Mesendoderm (in vitro differentiated cells): ENCODE measurements around the gene CSNK1D.
"Not testable (repeated sequence)": the region's sequence is repeated elsewhere in the genome, so short reads cannot be mapped to it uniquely, and the experiment has no call there.

Experiments
- DNase-seq: peaks from one replicate; pipeline ENCODE4 v3.0.0; 2013
- H2AK5ac ChIP-seq: 2 replicates; pipeline ENCODE4 v1.6.1; 2013; ENCODE audit warnings: low read length, inconsistent platforms
- H2BK120ac ChIP-seq: 2 replicates; pipeline ENCODE4 v1.6.1; 2013; ENCODE audit warnings: low read depth, mild to moderate bottlenecking, low read length, moderate library complexity, mixed read lengths
- H2BK15ac ChIP-seq: replicated peaks from 2 replicates; pipeline ENCODE4 v1.6.1; 2013; ENCODE audit warnings: low read depth, mild to moderate bottlenecking, moderate library complexity
- H2BK5ac ChIP-seq: 2 replicates; pipeline ENCODE4 v1.6.1; 2013; ENCODE audit warnings: low read length, inconsistent platforms
- H3K18ac ChIP-seq: 2 replicates; pipeline ENCODE4 v1.6.1; 2013; ENCODE audit warnings: mild to moderate bottlenecking, low read length, mixed read lengths
- H3K23ac ChIP-seq: one replicate; pipeline ENCODE4 v1.6.1; 2013; ENCODE audit warnings: low read length
- H3K27ac ChIP-seq: 2 replicates; pipeline ENCODE4 v1.5.1; 2013; ENCODE audit warnings: low read depth, mild to moderate bottlenecking, inconsistent platforms, low read length, moderate library complexity
- H3K27me3 ChIP-seq: 2 replicates; pipeline ENCODE4 v1.6.1; 2013; ENCODE audit warnings: low read length, control low read depth, mild to moderate bottlenecking, inconsistent platforms; ENCODE audit not compliant: insufficient read depth, poor library complexity
- H3K36me3 ChIP-seq: 2 replicates; pipeline ENCODE4 v1.6.1; 2013; ENCODE audit warnings: low read length, inconsistent platforms; ENCODE audit not compliant: control insufficient read depth, insufficient read depth
- H3K4ac ChIP-seq: one replicate; pipeline ENCODE4 v1.6.1; 2013; ENCODE audit warnings: low read depth, mild to moderate bottlenecking, low read length, moderate library complexity
- H3K4me1 ChIP-seq: 2 replicates; pipeline ENCODE4 v1.6.1; 2013; ENCODE audit warnings: low read depth, low read length, inconsistent platforms; ENCODE audit not compliant: control insufficient read depth
- H3K4me2 ChIP-seq: 2 replicates; pipeline ENCODE4 v1.6.1; 2013; ENCODE audit warnings: low read length
- H3K4me3 ChIP-seq: 2 replicates; pipeline ENCODE4 v1.5.1; 2013; ENCODE audit warnings: mild to moderate bottlenecking, low read length
- H3K56ac ChIP-seq: one replicate; pipeline ENCODE4 v1.6.1; 2013; ENCODE audit warnings: low read length
- H3K79me1 ChIP-seq: 2 replicates; pipeline ENCODE4 v1.6.1; 2013; ENCODE audit warnings: low read length, inconsistent platforms
- H3K79me2 ChIP-seq: 2 replicates; pipeline ENCODE4 v1.6.1; 2013; ENCODE audit warnings: mild to moderate bottlenecking, low read length; ENCODE audit not compliant: control insufficient read depth, insufficient read depth
- H3K9ac ChIP-seq: 2 replicates; pipeline ENCODE4 v1.6.1; 2013; ENCODE audit warnings: low read length, inconsistent platforms
- H4K5ac ChIP-seq: one replicate; pipeline ENCODE4 v1.6.1; 2013; ENCODE audit warnings: low read length
- H4K8ac ChIP-seq: one replicate; pipeline ENCODE4 v1.6.1; 2013; ENCODE audit warnings: low read depth, mild to moderate bottlenecking, control low read depth, low read length, moderate library complexity
- WGBS: extraction: QIAGEN DNeasy Blood & Tissue Kit; methylation state at CpG from one replicate; pipeline ENCODE4 v1.1.7; 2013; ENCODE audit warnings: low lambda C conversion rate, missing lambda C conversion rate; ENCODE audit not compliant: insufficient coverage; ENCODE audit errors: extremely low coverage; 5-methylcytosine and 5-hydroxymethylcytosine counted together

The CSNK1D gene

DNA sequence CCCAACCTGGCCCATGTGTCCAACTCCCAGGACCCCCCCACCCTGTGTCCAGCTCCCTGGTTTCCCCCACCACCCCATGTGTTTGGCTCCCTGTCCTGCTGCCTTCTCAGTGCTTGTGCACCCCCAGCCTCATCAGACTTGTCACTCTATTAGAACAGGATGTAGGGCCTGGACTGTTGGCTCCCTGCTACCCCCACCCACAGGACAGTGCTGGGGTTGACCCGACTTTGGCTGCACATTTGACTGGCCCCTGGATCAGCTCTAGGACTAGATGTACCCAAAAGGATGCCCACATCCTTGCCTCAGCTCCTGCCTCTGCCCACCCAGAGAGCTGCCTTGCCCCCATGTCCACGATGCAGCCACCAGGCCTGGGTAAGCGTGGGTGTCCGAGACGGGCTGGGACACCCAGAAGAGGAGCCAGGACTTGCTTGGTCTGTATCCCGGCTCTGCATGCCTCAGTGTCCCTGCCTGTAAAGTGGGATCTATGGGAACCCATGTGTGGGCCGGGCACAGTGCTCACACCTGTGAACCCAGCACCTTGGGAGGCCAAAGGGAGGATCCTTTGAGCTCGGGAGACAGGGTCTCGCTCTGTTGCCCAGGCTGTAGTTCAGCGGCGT is 59.4 kb downstream of the CSNK1D start:
- H3K79me2 ChIP-seq: no peaks in the 10 kb centered on the region
- H3K4me3 ChIP-seq: no peak overlapping the region
- no peaks in the 10 kb centered on the region for H3K27me3 ChIP-seq
- H3K36me3 ChIP-seq: no peaks in the 10 kb centered on the region
- no peak overlapping the region for H3K23ac ChIP-seq
- no peak overlapping the region for H2BK120ac ChIP-seq
- H2BK5ac ChIP-seq: no peak overlapping the region
- H2AK5ac ChIP-seq: no peak overlapping the region
- no peak overlapping the region for H3K9ac ChIP-seq
- no peak overlapping the region for H3K27ac ChIP-seq
- H3K18ac ChIP-seq: no peak overlapping the region
- H4K5ac ChIP-seq: no peak overlapping the region
- no peak overlapping the region for H3K56ac ChIP-seq
- DNase-seq: no peak
- no peak overlapping the region for H3K4me2 ChIP-seq
- no peaks in the 10 kb centered on the region for H3K79me1 ChIP-seq
- no peak overlapping the region for H3K4ac ChIP-seq
- no peaks in the 10 kb centered on the region for H3K4me1 ChIP-seq
- no peak overlapping the region for H4K8ac ChIP-seq
- H2BK15ac ChIP-seq: no peak overlapping the region
- WGBS: no CpG with 5 or more reads among the region's 11 CpGs

DNA sequence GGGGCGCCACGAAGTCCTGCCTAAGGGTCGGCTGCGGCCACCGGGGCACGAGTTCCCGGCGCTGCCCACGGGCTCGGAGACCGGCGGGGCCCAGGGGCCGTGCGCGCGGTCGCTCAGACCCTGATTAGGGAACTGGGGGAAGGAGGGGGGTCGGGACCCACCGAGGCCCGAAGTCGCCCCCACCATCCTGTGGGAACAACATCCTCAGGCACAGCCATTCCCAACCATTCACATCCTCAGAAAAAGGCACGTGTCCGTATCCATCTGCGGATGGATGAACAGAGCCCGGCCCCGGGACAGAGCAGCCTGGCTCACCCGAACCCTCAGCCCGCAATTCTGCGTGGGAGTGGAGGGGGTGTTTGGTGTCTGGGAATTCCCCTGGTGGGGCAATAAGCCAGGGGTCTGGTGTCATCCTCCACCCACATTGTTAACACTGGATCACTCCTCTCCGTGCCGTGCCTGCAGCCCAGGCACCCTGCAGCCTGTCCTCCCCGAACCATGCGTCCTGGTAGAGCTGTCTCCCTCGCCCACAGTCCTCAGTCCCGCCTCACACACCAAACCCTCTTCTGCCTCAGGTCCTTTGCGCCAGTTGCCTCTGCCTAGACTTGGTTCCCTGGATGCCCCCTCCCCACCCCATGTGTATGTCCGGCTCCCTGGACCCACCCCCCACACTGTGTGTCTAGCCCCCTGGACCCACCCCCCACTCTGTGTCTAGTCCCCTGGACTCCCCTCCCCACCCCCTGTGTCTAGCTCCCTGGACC is 60.1 kb downstream of the CSNK1D start:
- no peak overlapping the region for H3K27ac ChIP-seq
- peak overlapping the region; percentile 82 for H3K9ac ChIP-seq
- no peaks in the 10 kb centered on the region for H3K36me3 ChIP-seq

DNA sequence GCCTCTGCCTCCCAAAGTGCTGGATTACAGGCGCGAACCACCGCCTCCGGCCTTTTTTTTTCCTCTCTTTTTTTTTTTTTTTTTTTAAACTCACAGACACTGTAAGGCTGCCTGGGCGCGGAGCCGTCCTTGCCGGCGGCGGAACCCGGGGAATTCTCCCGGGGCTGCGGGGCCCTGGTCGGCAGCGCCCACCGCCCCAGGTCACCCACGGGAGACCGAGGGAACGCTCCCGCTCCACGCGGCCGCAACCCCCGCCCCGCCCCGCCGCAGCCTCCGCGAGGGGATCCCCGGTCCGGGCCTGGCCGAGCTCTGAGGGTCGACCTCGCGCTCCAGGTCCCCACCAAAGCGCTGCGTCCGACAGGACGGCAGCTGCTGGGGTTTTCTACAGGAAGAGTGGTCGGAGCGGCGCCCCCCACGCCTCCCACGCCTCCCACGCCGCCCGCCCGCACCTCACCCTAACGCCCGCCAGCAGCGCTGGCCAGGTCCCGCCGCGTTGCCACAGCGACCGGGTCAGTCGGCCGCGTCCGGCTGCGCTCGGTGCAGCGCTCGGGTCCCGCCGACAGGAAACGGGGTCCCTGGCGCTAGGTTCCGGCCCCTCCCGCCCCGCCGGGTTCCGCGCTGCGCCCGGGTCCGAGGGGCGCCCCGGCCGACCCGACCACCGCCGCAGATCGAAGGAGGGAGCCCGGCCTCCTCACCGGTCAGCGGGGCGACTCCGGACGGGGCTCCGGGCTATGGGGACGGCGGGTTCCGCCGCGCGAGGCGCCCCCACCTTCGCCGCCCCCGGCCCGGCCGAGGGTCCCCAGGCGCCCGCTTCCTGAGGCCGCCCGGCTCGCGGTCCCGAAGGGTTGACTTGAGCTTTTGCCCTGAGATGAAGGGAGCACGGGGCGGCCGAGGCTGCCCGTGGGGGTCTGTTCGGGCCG is 60.9 kb downstream of the CSNK1D start, which contains the start of gene CCDC57:
Gene CCDC57 (minus strand): TSS at position 512 of the 920 bp plus-strand sequence. CDS start 10,898 bp downstream, outside the sequence.
- Histone ChIP-seq H2BK15ac (no peak within 1 kb of the TSS), H4K8ac (peak within 1 kb of the TSS; percentile 96), H3K18ac (peak within 1 kb of the TSS; percentile 81), H3K56ac (peak within 1 kb of the TSS; percentile 95), H3K4me1 (no peaks in the 10 kb centered on the region), H2BK5ac (no peak within 1 kb of the TSS), H3K79me1 (no peaks in the 10 kb centered on the region), H3K4me2 (peak within 1 kb of the TSS; percentile 56), H4K5ac (no peak within 1 kb of the TSS), H3K23ac (no peak within 1 kb of the TSS), H2AK5ac (no peak within 1 kb of the TSS), H3K4me3 (peak within 1 kb of the TSS; percentile 71), H3K27me3 (no peaks in the 10 kb centered on the region), H2BK120ac (no peak within 1 kb of the TSS), H3K4ac (peak within 1 kb of the TSS; percentile 29), H3K36me3 (no peaks in the 10 kb centered on the region), H3K9ac (peak within 1 kb of the TSS; percentile 82), H3K27ac (no peak within 1 kb of the TSS), H3K79me2 (no peaks in the 10 kb centered on the region)
- peak; percentile 76 for DNase-seq
- no CpG with 5 or more reads among the region's 116 CpGs for WGBS

More for the DNA sequence above, 60.1 kb downstream of the CSNK1D start:
- H3K27me3 ChIP-seq: no peaks in the 10 kb centered on the region
- H4K5ac ChIP-seq: no peak overlapping the region
- H2BK120ac ChIP-seq: no peak overlapping the region
- no peak overlapping the region for H3K23ac ChIP-seq
- H3K56ac ChIP-seq: peak overlapping the region; percentile 95
- H3K18ac ChIP-seq: peak overlapping the region; percentile 81
- peak overlapping the region; percentile 56 for H3K4me2 ChIP-seq
- H3K79me1 ChIP-seq: no peaks in the 10 kb centered on the region
- H2BK5ac ChIP-seq: no peak overlapping the region
- DNase-seq: peak; percentile 61
- H3K4ac ChIP-seq: peak overlapping the region; percentile 29
- no peak overlapping the region for H2AK5ac ChIP-seq
- H2BK15ac ChIP-seq: no peak overlapping the region
- peak overlapping the region; percentile 45 for H3K4me3 ChIP-seq
- H4K8ac ChIP-seq: peak overlapping the region; percentile 96
- no peaks in the 10 kb centered on the region for H3K79me2 ChIP-seq
- H3K4me1 ChIP-seq: no peaks in the 10 kb centered on the region
- no CpG with 5 or more reads among the region's 37 CpGs for WGBS

DNA sequence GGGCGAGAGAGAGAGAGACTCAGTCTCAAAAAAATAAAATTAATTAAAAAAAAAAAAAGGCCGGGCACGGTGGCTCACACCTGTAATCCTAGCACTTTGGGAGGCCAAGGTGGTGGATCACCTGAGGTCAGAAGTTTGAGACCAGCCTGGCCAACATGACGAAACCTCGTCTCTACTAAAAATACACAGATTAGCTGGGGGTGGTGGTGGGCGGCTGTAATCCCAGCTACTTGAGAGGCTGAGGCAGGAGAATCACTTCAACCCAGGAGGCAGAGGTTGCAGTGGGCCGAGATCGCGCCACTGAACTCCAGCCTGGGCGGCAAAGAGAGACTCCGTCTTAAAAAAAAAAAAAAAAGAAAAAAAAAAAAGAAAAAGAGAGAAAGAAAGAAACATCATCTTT is 62.8 kb downstream of the CSNK1D start:
- not testable (repeated sequence) for H3K79me2 ChIP-seq, H2BK5ac ChIP-seq, H2AK5ac ChIP-seq

DNA sequence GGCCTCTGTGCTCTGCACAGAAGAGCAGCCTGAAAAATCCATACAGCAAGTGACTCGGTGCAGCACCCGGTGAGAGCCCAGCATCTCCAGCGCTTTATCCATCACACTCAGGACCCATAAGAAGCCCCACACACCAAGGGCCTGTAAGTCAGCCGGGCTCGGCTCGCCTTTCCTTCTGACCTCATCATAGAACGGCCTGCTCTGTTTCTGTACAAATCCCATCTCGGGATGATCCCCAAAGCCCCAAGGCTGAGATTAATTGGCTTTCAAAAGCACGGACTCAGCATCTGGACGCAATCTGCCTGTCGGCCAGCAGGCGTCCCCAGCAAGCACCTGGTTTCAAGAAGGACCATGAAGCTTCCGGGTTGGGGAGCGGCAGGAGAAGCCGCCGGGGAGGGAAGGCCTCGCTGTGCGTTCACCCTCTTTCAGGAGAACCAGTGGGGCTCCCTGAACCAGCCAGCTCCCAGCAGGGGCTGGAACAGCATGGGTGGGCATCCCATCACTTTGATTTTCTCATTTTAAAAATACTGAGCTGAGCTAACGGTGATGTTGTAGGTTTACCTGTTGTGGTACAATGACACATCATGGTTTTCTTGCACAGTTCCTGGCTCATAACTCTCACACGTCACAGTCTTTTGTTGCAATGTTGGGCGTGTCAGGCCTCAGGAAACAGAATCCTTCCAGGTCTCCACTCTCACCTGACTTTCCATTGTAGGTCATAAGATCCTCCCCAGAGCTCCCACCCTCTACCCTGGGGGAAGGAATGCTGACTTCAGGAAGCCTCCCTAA is 67.6 kb downstream of the CSNK1D start:
- peak; percentile 89 for DNase-seq
- H3K79me1 ChIP-seq: no peaks in the 10 kb centered on the region
- WGBS: no CpG with 5 or more reads among the region's 21 CpGs
- peaks cover 4% of the 10 kb centered on the region for H3K4me1 ChIP-seq
- H3K27me3 ChIP-seq: no peaks in the 10 kb centered on the region
- H4K8ac ChIP-seq: no peak overlapping the region
- H3K4me3 ChIP-seq: no peak overlapping the region
- no peak overlapping the region for H2BK5ac ChIP-seq
- H3K4ac ChIP-seq: no peak overlapping the region
- peak overlapping the region; percentile 44 for H3K56ac ChIP-seq
- H3K9ac ChIP-seq: peak overlapping the region; percentile 52
- no peak overlapping the region for H2BK15ac ChIP-seq
- no peak overlapping the region for H3K4me2 ChIP-seq
- no peak overlapping the region for H2BK120ac ChIP-seq
- no peak overlapping the region for H3K18ac ChIP-seq
- H3K23ac ChIP-seq: peak overlapping the region; percentile 50
- peak overlapping the region; percentile 52 for H4K5ac ChIP-seq
- H3K79me2 ChIP-seq: no peaks in the 10 kb centered on the region
- no peak overlapping the region for H3K27ac ChIP-seq
- no peaks in the 10 kb centered on the region for H3K36me3 ChIP-seq
- H2AK5ac ChIP-seq: no peak overlapping the region

More for the DNA sequence above, 62.8 kb downstream of the CSNK1D start:
- not testable (repeated sequence) for H3K27me3 ChIP-seq, H3K4me3 ChIP-seq, H3K18ac ChIP-seq, H3K4ac ChIP-seq, H3K23ac ChIP-seq, H2BK15ac ChIP-seq, H3K27ac ChIP-seq, H3K36me3 ChIP-seq, H3K4me1 ChIP-seq, H3K4me2 ChIP-seq, H3K56ac ChIP-seq, H3K9ac ChIP-seq, H4K5ac ChIP-seq, DNase-seq, H3K79me1 ChIP-seq, H2BK120ac ChIP-seq, H4K8ac ChIP-seq
- WGBS: no CpG with 5 or more reads among the region's 11 CpGs
